T-cell (primary cell): Measurements from ENCODE around the gene SUPT16H. TPM values are rescaled to one million over a fixed set of nuclear protein-coding genes. Genes with fewer than 3 reads are reported as not detected.

ENCODE experiments used
- ATAC-seq, 4 experiments: fragments of 200-7000 bp in 3 of 4; fragments of 150-1000 bp in 1 of 4; cut with Tn5 transposase; replicated peaks in 1 of 4; 1 replicate in 3 of 4; 2 replicates in 1 of 4; pipeline ENCODE4 v1.10.0; 2021; ENCODE audit warnings: moderate library complexity in 3 of 4, mild to moderate bottlenecking in 2 of 4, moderate number of reproducible peaks in 1 of 4
- CTCF ChIA-PET, 2 donors: fragments of 300-600 bp; sonication (Branson Sonifier 250); formaldehyde crosslinking; loops; one replicate each; lab custom pipeline; 2022; ENCODE audit warnings: antibody characterized with exemption in 2 of 2; lab: Charles Lee
- POLR2A ChIA-PET, 2 donors: fragments of 300-600 bp; sonication (Branson Sonifier 250); formaldehyde crosslinking; loops; one replicate each; lab custom pipeline; 2022; ENCODE audit warnings: antibody characterized with exemption in 2 of 2; lab: Charles Lee
- DNase-seq, 35 experiments: peaks; one replicate each; pipeline versions ENCODE4 v3.0.0 to v3.0.0-alpha.2; 2013 to 2023
- H3K27ac ChIP-seq: one replicate; pipeline ENCODE4 v1.5.1; 2013; ENCODE audit warnings: low read length
- H3K27me3 ChIP-seq, 2 experiments: replicated peaks in 1 of 2; 1 replicate in 1 of 2; 2 replicates in 1 of 2; pipeline versions ENCODE4 v1.6.1 to v1.7.0; 2013; ENCODE audit warnings: low read length in 1 of 2, mixed read lengths in 1 of 2; ENCODE audit not compliant: control insufficient read depth in 2 of 2, insufficient read depth in 2 of 2; ENCODE audit errors: extremely low read depth in 1 of 2
- H3K36me3 ChIP-seq, 2 donors: 1 replicate in 1 of 2; 2 replicates in 1 of 2; pipeline versions ENCODE4 v1.6.1 to v1.7.0; 2013; ENCODE audit warnings: low read length in 1 of 2; ENCODE audit not compliant: control insufficient read depth in 2 of 2, insufficient read depth in 1 of 2; ENCODE audit errors: extremely low read depth in 1 of 2
- H3K4me1 ChIP-seq, 2 experiments: 1 replicate in 1 of 2; 2 replicates in 1 of 2; pipeline versions ENCODE4 v1.6.1 to v1.7.0; 2013; ENCODE audit warnings: low read length in 2 of 2, mixed read lengths in 1 of 2; ENCODE audit not compliant: insufficient read depth in 2 of 2, control insufficient read depth in 1 of 2; ENCODE audit errors: extremely low read depth in 1 of 2
- H3K4me3 ChIP-seq, 2 donors: 1 replicate in 1 of 2; 2 replicates in 1 of 2; pipeline versions ENCODE4 v1.5.1 to v1.7.0; 2013; ENCODE audit warnings: mild to moderate bottlenecking in 2 of 2, low read length in 1 of 2, moderate library complexity in 1 of 2; ENCODE audit not compliant: control insufficient read depth in 1 of 2; ENCODE audit errors: extremely low read depth in 1 of 2
- H3K9me3 ChIP-seq: 2 replicates; pipeline ENCODE4 v1.7.0; 2013
- H3K27ac Mint-ChIP-seq, 2 donors: one replicate each; pipeline ENCODE4 v1.8.0; 2020 to 2021; ENCODE audit warnings: mild to moderate bottlenecking in 2 of 2, mixed read lengths in 2 of 2
- H3K27me3 Mint-ChIP-seq, 2 donors: one replicate each; pipeline ENCODE4 v1.8.0; 2021 to 2022; ENCODE audit warnings: mixed read lengths in 2 of 2
- H3K36me3 Mint-ChIP-seq: one replicate; pipeline ENCODE4 v1.8.0; 2021; ENCODE audit warnings: mixed read lengths
- H3K4me1 Mint-ChIP-seq, 3 donors: one replicate each; pipeline ENCODE4 v1.8.0; 2020 to 2022; ENCODE audit warnings: mixed read lengths in 3 of 3, mild to moderate bottlenecking in 1 of 3
- H3K4me3 Mint-ChIP-seq, 3 donors: one replicate each; pipeline ENCODE4 v1.8.0; 2020 to 2022; ENCODE audit warnings: mild to moderate bottlenecking in 3 of 3, mixed read lengths in 3 of 3, moderate library complexity in 3 of 3
- H3K9me3 Mint-ChIP-seq, 3 donors: one replicate each; pipeline ENCODE4 v1.8.0; 2020 to 2022; ENCODE audit warnings: mixed read lengths in 3 of 3
- WGBS: methylation state at CpG from one replicate; pipeline ENCODE4 v1.1.5; 2013; ENCODE audit warnings: missing lambda C conversion rate; ENCODE audit not compliant: insufficient coverage; 5-methylcytosine and 5-hydroxymethylcytosine counted together
- total RNA-seq, 35 experiments: library from RNA in 6 of 35; stranded (reverse) in 6 of 35; fragments of 120-200 nt in 1 of 35; gene quantifications; one replicate each; pipeline versions ENCODE4 v1.2.1 to v1.2.4 and lab custom pipeline; 2013 to 2026

The SUPT16H gene
- total RNA-seq, 5 donors from 2014 or later (not counting 1 experiment from before 2014, with no cell fraction given): 51.4 to 76.4 (median 71.6) TPM

- ChIA-PET CTCF (no interaction called here), POLR2A (no interaction called here)
- Histone ChIP-seq H3K27me3 (peaks cover 0 to 19% of the 10 kb centered on the region in 2 experiments), H3K27ac (no peak overlapping the region), H3K4me1 (peaks cover 8 to 12% of the 10 kb centered on the region in 2 experiments), H3K9me3 (no peaks in the 10 kb centered on the region), H3K36me3 (no peaks in the 10 kb centered on the region), H3K4me3 (no peak overlapping the region)
- no peak for DNase-seq
- Mint-ChIP-seq H3K4me1 (peaks cover 17 to 24% (median 21%) of the 10 kb centered on the region in 3 donors), H3K27ac (no peak overlapping the region), H3K9me3 (no peaks in the 10 kb centered on the region), H3K4me3 (no peak overlapping the region), H3K27me3 (peaks cover 0 to 3% of the 10 kb centered on the region in 2 donors), H3K36me3 (no peaks in the 10 kb centered on the region)
- ATAC-seq: no peak
- WGBS: 64% methylated on average over 1 of the region's 2 CpGs
These were observed 72.2 kb downstream of the SUPT16H start for GRCh38 chr14:21311614-21312013.

- peaks cover 17 to 24% (median 21%) of the 10 kb centered on the region in 3 donors for H3K4me1 Mint-ChIP-seq
- H3K9me3 Mint-ChIP-seq: no peaks in the 10 kb centered on the region
- POLR2A ChIA-PET: no interaction called here
- peaks cover 8 to 12% of the 10 kb centered on the region in 2 experiments for H3K4me1 ChIP-seq
- H3K27me3 Mint-ChIP-seq: peaks cover 0 to 3% of the 10 kb centered on the region in 2 donors
- CTCF ChIA-PET: interaction anchor here in 1 of 2 donors (0.9 kb wide), 1 partner anchor 188 kb away, joined by 3 read pairs; no protein-coding TSS in a partner anchor
- no peak overlapping the region for H3K27ac Mint-ChIP-seq
- no peaks in the 10 kb centered on the region for H3K9me3 ChIP-seq
- ATAC-seq: no peak
- no peak for DNase-seq
- H3K4me3 Mint-ChIP-seq: no peak overlapping the region
- H3K27me3 ChIP-seq: peaks cover 0 to 19% of the 10 kb centered on the region in 2 experiments
- no peaks in the 10 kb centered on the region for H3K36me3 ChIP-seq
- H3K36me3 Mint-ChIP-seq: no peaks in the 10 kb centered on the region
- no CpG with 5 or more reads among the region's 3 CpGs for WGBS
- no peak overlapping the region for H3K4me3 ChIP-seq
- H3K27ac ChIP-seq: no peak overlapping the region
These were observed 73.9 kb downstream of the SUPT16H start for GRCh38 chr14:21309956-21310355.

- DNase-seq: no peak
- peak overlapping the region; percentile 42 to 43 for H3K4me3 ChIP-seq
- ChIA-PET POLR2A (no interaction called here), CTCF (interaction anchor here (0.6 to 0.9 kb wide), 2 partner anchors 10 to 44 kb away, joined by 3 read pairs; no protein-coding TSS in a partner anchor)
- Mint-ChIP-seq H3K9me3 (no peaks in the 10 kb centered on the region), H3K4me1 (peaks cover 17 to 24% (median 21%) of the 10 kb centered on the region in 3 donors), H3K4me3 (peak overlapping the region; percentile 75 to 84 (median 80)), H3K27me3 (peaks cover 0 to 3% of the 10 kb centered on the region in 2 donors), H3K36me3 (no peaks in the 10 kb centered on the region), H3K27ac (peak overlapping the region; percentile 84 to 87)
- peak overlapping the region; percentile 63 for H3K27ac ChIP-seq
- no peak for ATAC-seq
- peaks cover 8 to 12% of the 10 kb centered on the region in 2 experiments for H3K4me1 ChIP-seq
- no peaks in the 10 kb centered on the region for H3K9me3 ChIP-seq
- H3K36me3 ChIP-seq: no peaks in the 10 kb centered on the region
- peaks cover 0 to 13% of the 10 kb centered on the region in 2 experiments for H3K27me3 ChIP-seq
- 96% methylated on average over 4 of the region's 8 CpGs for WGBS
These were observed 74.6 kb downstream of the SUPT16H start for GRCh38 chr14:21309238-21309636.

- Mint-ChIP-seq H3K9me3 (no peaks in the 10 kb centered on the region), H3K36me3 (no peaks in the 10 kb centered on the region), H3K4me1 (peaks cover 17 to 24% (median 21%) of the 10 kb centered on the region in 3 donors), H3K27ac (peak overlapping the region; percentile 84 to 87), H3K4me3 (peak overlapping the region; percentile 75 to 84 (median 80)), H3K27me3 (peaks cover 0 to 3% of the 10 kb centered on the region in 2 donors)
- no peaks in the 10 kb centered on the region for H3K9me3 ChIP-seq
- WGBS: 8% methylated on average over 15 of the region's 16 CpGs
- H3K27ac ChIP-seq: peak overlapping the region; percentile 63
- CTCF ChIA-PET: interaction anchor here (0.6 to 0.9 kb wide), 3 partner anchors 10 to 43 kb away, joined by 3 read pairs; no protein-coding TSS in a partner anchor
- peaks cover 0 to 7% of the 10 kb centered on the region in 2 experiments for H3K27me3 ChIP-seq
- ATAC-seq (peak; percentile 90 to 93 (median 91)), DNase-seq (peak; percentile 42 to 81 (median 68))
- H3K36me3 ChIP-seq: no peaks in the 10 kb centered on the region
- peaks cover 8 to 12% of the 10 kb centered on the region in 2 experiments for H3K4me1 ChIP-seq
- peak overlapping the region; percentile 42 to 43 for H3K4me3 ChIP-seq
- POLR2A ChIA-PET: interaction anchor here (0.7 to 1.0 kb wide), 2 partner anchors 30 to 53 kb away, joined by 3 read pairs; no protein-coding TSS in a partner anchor
These were observed 75.2 kb downstream of the SUPT16H start for GRCh38 chr14:21308479-21309237.

GRCh38 chr14:21308132-21308478, 75.7 kb downstream of the SUPT16H start:
- Mint-ChIP-seq H3K9me3 (no peaks in the 10 kb centered on the region), H3K27ac (peak overlapping the region; percentile 84 to 87), H3K4me3 (peak overlapping the region; percentile 75 to 84 (median 80)), H3K36me3 (no peaks in the 10 kb centered on the region), H3K4me1 (peaks cover 17 to 24% (median 21%) of the 10 kb centered on the region in 3 donors), H3K27me3 (peaks cover under 1 to 3% of the 10 kb centered on the region in 2 donors)
- POLR2A ChIA-PET: interaction anchor here in 1 of 2 donors (1.0 kb wide), 1 partner anchor 53 kb away, joined by 3 read pairs; no protein-coding TSS in a partner anchor
- H3K9me3 ChIP-seq: no peaks in the 10 kb centered on the region
- CTCF ChIA-PET: no interaction called here
- peaks cover 8 to 12% of the 10 kb centered on the region in 2 experiments for H3K4me1 ChIP-seq
- peak overlapping the region; percentile 56 for H3K27ac ChIP-seq
- peak overlapping the region in 1 of 2 donors; percentile 43 for H3K4me3 ChIP-seq
- no peaks in the 10 kb centered on the region for H3K36me3 ChIP-seq
- ATAC-seq: no peak
- no peak for DNase-seq
- H3K27me3 ChIP-seq: peaks cover 0 to 4% of the 10 kb centered on the region in 2 experiments

GRCh38 chr14:21307637-21308036, 76.2 kb downstream of the SUPT16H start:
- peaks cover 0 to under 1% of the 10 kb centered on the region in 2 experiments for H3K27me3 ChIP-seq
- H3K4me3 ChIP-seq: no peak overlapping the region
- DNase-seq: peak in 1 of 35 experiments; percentile 13
- no peak for ATAC-seq
- peaks cover 3% of the 10 kb centered on the region in 2 donors for H3K27me3 Mint-ChIP-seq
- H3K27ac ChIP-seq: peak overlapping the region; percentile 56
- no peaks in the 10 kb centered on the region for H3K9me3 ChIP-seq
- WGBS: no CpG with 5 or more reads among the region's 3 CpGs
- H3K27ac Mint-ChIP-seq: peak overlapping the region; percentile 84 to 87
- no peaks in the 10 kb centered on the region for H3K36me3 Mint-ChIP-seq
- peaks cover 8 to 12% of the 10 kb centered on the region in 2 experiments for H3K4me1 ChIP-seq
- no peaks in the 10 kb centered on the region for H3K36me3 ChIP-seq
- peaks cover 17 to 24% (median 21%) of the 10 kb centered on the region in 3 donors for H3K4me1 Mint-ChIP-seq
- CTCF ChIA-PET: no interaction called here
- H3K9me3 Mint-ChIP-seq: no peaks in the 10 kb centered on the region
- POLR2A ChIA-PET: no interaction called here
- peak overlapping the region in 1 of 3 donors; percentile 84 for H3K4me3 Mint-ChIP-seq
